T-helper 1 cell treated with Interleukin-12 subunit alpha and Interleukin-12 subunit beta and Interleukin-4 antibody, amounts not matched to agents 30 μg/mL and 1 μg/mL, for 36 hours (primary cell): Measurements from ENCODE around the gene UST.
"Not testable (repeated sequence)": the region's sequence is repeated elsewhere in the genome, so short reads cannot be mapped to it uniquely, and the experiment has no call there.

Source experiments
- H3K27ac Mint-ChIP-seq: one replicate; pipeline ENCODE4 v1.8.0; 2021; ENCODE audit warnings: mild to moderate bottlenecking, mixed read lengths
- H3K27me3 Mint-ChIP-seq: one replicate; pipeline ENCODE4 v1.8.0; 2021; ENCODE audit warnings: low read depth, mixed read lengths
- H3K36me3 Mint-ChIP-seq: one replicate; pipeline ENCODE4 v1.8.0; 2021; ENCODE audit warnings: low read depth, mixed read lengths
- H3K4me1 Mint-ChIP-seq: one replicate; pipeline ENCODE4 v1.8.0; 2021; ENCODE audit warnings: low read depth, mixed read lengths
- H3K4me3 Mint-ChIP-seq: one replicate; pipeline ENCODE4 v1.8.0; 2021; ENCODE audit warnings: mild to moderate bottlenecking, moderate library complexity, mixed read lengths
- H3K9me3 Mint-ChIP-seq: one replicate; pipeline ENCODE4 v1.8.0; 2021; ENCODE audit warnings: mixed read lengths

Gene UST

DNA sequence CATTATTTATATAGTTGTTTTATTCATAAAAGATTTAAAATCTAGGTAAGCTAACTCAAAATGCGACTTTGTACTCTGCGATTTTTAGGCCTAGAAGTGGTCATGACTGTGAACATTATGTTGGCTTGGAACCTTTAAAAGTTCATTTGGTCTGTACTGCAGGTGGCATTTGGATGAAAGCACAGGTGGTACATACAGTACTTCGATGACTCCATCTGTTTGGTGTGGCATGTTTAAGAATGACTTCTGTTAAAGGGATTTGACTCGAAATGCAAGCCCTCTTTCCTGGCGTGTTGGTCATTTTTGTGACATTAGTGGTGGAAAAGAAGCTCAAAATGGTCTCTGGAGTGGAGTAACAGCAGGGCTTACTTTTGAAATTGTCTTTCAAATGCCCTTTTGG, 118.1 kb downstream of the UST start:
- no peak overlapping the region for H3K27ac Mint-ChIP-seq
- H3K4me1 Mint-ChIP-seq: no peaks in the 10 kb centered on the region
- H3K4me3 Mint-ChIP-seq: no peak overlapping the region
- H3K36me3 Mint-ChIP-seq: no peaks in the 10 kb centered on the region
- peaks cover 22% of the 10 kb centered on the region for H3K27me3 Mint-ChIP-seq
- H3K9me3 Mint-ChIP-seq: peaks cover 4% of the 10 kb centered on the region

DNA sequence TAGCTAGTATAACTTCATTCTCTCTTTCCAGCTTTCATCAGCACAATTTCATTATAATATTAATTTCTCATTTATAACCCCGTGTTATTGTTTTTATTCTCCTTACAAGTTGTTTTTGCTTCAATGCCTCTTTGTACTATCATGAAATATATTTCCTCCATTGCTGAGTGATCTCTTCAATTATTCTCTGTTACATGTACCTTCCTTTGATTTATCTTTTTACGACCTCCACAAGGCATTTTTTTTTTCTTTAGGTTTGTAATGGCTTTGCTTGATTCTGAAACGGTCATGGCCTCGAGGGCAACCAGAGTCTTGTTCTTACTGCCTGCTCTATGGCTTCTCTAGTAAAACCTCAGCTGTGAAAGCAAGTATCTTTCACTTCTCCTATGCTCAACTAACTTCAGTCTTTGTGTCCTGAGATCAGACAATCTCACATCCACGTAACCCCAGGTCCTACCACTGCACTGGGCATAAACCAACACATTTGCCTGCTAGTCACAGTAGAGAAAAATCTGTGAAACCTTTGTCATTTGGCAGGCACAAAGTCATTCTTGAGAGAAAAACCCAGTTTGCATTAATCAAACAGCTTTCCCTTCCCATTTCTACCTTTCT, 119.9 kb downstream of the UST start:
- Mint-ChIP-seq H3K4me1 (no peaks in the 10 kb centered on the region), H3K9me3 (peaks cover 4% of the 10 kb centered on the region), H3K27me3 (peaks cover 12% of the 10 kb centered on the region), H3K36me3 (no peaks in the 10 kb centered on the region), H3K4me3 (no peak overlapping the region), H3K27ac (no peak overlapping the region)

DNA sequence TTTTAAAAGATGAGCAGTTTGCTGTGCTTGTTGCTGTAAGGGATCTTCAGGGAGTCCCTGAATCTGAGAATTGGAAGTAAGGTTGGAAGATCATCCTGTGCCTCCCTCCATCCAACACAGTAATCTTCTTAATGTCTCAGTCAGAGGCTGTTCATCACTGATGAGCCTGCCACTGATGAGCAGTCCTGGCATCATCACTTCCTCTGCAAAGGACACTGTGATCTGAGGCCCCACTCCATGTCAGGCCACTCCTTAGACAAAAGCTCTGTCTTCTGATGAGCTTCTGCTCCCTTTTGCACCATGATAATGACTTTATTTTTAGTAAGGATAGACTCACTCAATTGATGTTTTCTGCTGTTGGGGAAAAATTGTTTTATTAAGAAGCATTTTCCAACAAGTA, 121.0 kb downstream of the UST start:
- H3K4me1 Mint-ChIP-seq: no peaks in the 10 kb centered on the region
- H3K9me3 Mint-ChIP-seq: peaks cover 4% of the 10 kb centered on the region
- peaks cover 7% of the 10 kb centered on the region for H3K27me3 Mint-ChIP-seq
- no peak overlapping the region for H3K4me3 Mint-ChIP-seq
- no peaks in the 10 kb centered on the region for H3K36me3 Mint-ChIP-seq
- H3K27ac Mint-ChIP-seq: no peak overlapping the region

DNA sequence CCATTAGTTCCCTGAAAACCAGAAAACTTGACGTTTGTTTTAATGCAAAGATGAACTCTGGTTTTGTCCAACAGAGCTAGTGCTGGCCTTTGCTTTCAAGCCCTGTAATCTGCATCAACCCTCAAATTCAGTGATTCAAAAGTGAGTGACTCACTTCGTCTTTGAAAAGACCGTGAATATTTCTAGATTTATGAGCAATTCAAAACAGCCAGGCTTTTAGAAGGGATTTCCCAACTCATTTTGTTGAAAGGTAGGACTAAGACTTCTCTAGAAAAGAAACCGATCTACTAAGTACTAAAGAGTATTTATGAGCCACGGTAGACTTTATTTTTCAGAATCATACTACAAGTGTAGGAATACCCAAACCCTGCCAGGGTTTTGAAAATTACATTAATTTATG, 121.5 kb downstream of the UST start:
- Mint-ChIP-seq H3K27me3 (peaks cover 7% of the 10 kb centered on the region), H3K4me1 (no peaks in the 10 kb centered on the region), H3K27ac (no peak overlapping the region), H3K4me3 (no peak overlapping the region), H3K9me3 (peaks cover 4% of the 10 kb centered on the region), H3K36me3 (no peaks in the 10 kb centered on the region)

DNA sequence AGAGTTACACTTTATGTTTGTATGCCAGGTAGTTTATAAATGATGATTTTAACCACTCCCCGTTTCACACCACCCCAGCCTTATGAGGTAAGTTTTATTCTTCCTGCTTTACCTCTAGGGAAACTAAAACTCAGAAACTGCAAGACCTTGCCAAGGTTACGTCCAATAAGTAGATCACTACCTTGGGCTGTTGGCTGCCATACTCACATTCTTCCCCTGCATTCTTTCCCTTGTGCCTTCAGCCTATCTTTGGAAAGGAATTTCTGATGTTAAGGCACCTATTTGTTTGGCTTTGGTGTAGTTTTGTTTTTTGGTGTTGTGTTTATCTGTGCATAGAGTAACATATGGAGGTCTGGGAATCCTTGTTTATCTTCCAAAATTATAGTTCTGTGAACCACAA, 122.1 kb downstream of the UST start:
- H3K9me3 Mint-ChIP-seq: peaks cover 4% of the 10 kb centered on the region
- H3K27me3 Mint-ChIP-seq: peaks cover 7% of the 10 kb centered on the region
- no peak overlapping the region for H3K27ac Mint-ChIP-seq
- H3K36me3 Mint-ChIP-seq: no peaks in the 10 kb centered on the region
- no peak overlapping the region for H3K4me3 Mint-ChIP-seq
- H3K4me1 Mint-ChIP-seq: no peaks in the 10 kb centered on the region

DNA sequence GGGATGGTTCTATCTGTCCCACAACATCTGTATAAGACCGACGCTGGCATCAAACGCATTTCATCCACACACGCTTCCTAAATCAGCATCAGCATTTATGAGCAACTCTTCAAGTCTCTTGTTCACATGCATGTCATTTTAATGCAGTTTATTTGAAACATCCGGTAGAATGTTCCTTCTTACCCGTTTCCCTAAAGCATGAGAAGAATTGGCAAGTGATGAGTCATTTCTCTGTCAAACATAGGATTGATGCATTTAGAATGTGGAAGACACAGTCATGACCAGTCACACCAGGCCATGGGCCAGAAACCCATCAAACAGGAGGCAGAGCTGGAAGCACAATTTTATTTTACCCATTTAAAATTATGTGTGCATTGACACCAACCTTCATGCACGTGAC, 122.8 kb downstream of the UST start:
- no peaks in the 10 kb centered on the region for H3K36me3 Mint-ChIP-seq
- peaks cover under 1% of the 10 kb centered on the region for H3K9me3 Mint-ChIP-seq
- peaks cover 5% of the 10 kb centered on the region for H3K27me3 Mint-ChIP-seq
- H3K4me3 Mint-ChIP-seq: no peak overlapping the region
- no peak overlapping the region for H3K27ac Mint-ChIP-seq
- H3K4me1 Mint-ChIP-seq: no peaks in the 10 kb centered on the region

DNA sequence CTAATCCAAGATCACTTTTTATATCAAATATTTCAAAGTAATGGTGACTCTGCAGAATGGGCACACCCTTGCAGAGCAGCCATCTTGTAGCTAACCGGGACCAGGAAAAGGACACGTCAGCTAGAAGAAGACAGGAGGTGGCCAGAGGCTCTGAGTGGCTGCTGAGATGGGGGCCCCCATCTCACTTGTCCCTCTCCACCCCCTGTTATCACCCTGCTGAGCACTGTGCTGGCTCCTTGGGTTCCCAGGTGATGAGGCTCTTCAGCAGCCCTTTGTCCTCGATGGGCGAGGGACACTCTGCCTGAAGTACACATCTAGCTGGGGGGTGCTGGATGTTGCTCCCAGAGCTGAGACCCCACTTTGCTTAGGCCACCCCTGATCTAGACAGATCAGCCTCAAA, 126.3 kb downstream of the UST start:
- H3K9me3 Mint-ChIP-seq: no peaks in the 10 kb centered on the region
- H3K27ac Mint-ChIP-seq: no peak overlapping the region
- no peak overlapping the region for H3K4me3 Mint-ChIP-seq
- H3K36me3 Mint-ChIP-seq: no peaks in the 10 kb centered on the region
- H3K4me1 Mint-ChIP-seq: no peaks in the 10 kb centered on the region
- H3K27me3 Mint-ChIP-seq: no peaks in the 10 kb centered on the region

DNA sequence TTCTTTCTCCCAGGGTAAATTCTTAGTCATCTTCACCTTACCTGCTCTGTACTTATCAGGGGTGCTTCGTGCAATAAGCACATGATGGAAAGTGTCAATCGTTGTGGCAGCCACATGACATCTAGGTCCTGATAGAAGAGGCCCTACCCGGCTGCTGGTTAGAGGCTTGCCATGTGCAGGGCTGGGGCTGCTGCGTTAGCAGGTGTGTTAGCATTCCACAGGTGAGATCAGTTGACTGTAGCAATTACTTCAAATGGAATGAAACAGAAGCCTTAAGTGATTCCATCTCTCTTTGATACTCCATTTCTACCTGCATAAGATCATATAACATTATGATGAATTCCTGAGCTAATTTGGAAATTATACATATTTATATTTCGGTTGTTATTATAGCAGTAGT, 127.0 kb downstream of the UST start:
- no peaks in the 10 kb centered on the region for H3K27me3 Mint-ChIP-seq
- H3K27ac Mint-ChIP-seq: no peak overlapping the region
- H3K9me3 Mint-ChIP-seq: no peaks in the 10 kb centered on the region
- no peaks in the 10 kb centered on the region for H3K4me1 Mint-ChIP-seq
- no peaks in the 10 kb centered on the region for H3K36me3 Mint-ChIP-seq
- no peak overlapping the region for H3K4me3 Mint-ChIP-seq

DNA sequence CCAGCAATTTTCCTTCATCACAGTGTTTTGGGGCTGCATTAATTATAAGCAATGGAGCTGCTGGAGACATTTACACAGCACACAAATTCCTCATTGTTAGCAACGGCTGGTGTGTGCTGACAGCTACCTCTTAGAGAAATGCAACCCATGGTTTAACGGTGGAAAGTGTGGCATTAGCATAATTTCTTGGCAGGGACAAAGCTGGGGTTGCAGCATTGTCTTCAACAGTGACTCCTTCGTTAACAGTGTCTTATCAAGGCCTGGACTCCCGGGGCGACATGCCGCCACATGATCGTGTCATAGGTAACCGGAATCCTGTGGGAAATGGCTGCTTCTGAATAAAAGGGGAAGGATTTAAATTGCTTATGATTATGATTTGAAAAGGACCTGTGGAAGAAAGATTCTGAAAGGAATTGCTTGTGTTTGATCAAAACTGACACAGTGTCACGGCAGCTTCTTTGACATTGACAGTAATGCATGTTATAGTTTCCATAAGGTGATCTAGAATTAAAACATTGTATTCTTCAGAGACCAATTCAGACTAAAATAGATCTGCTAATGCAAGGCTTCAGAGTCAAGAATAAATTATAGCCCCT, 128.0 kb downstream of the UST start:
- Mint-ChIP-seq H3K4me3 (no peak overlapping the region), H3K9me3 (no peaks in the 10 kb centered on the region), H3K27ac (no peak overlapping the region), H3K27me3 (no peaks in the 10 kb centered on the region), H3K36me3 (no peaks in the 10 kb centered on the region), H3K4me1 (no peaks in the 10 kb centered on the region)

DNA sequence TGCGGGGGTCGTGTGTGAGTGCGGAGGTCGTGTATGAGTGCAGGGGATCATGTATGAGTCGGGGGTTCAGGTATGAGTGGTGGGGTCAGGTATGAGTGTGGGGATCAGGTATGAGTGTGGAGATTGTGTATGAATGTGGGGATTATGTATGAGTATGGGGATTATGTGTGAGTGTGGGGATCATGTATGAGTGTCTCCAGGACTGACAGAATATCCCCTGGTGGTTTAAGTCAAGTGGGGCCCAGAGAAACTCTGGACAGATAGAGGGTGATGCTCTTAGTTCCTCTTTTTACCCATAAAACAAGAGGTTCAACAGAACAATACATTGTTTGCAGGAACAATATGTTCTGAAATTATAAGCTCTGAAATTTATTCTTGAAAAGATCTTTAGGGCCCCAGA, 131.9 kb downstream of the UST start:
- H3K4me3 Mint-ChIP-seq: no peak overlapping the region
- H3K36me3 Mint-ChIP-seq: no peaks in the 10 kb centered on the region
- H3K27ac Mint-ChIP-seq: no peak overlapping the region
- no peaks in the 10 kb centered on the region for H3K4me1 Mint-ChIP-seq
- no peaks in the 10 kb centered on the region for H3K27me3 Mint-ChIP-seq
- H3K9me3 Mint-ChIP-seq: no peaks in the 10 kb centered on the region

DNA sequence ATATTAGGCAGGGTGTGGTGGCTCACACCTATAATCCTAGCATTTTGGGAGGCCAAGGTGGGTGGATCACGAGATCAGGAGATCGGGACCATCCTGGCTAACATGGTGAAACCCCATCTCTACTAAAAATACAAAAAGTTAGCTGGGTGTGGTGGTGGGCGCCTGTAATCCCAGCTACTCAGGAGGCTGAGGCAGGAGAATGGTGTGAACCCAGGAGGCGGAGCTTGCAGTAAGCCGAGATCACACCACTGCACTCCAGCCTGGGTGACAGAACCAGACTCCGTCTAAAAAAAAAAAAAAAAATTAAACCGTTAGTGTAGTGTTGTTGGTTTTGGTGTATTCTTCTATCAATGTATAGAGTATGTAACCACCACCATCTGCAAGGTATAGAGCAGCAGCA, 133.9 kb downstream of the UST start:
- not testable (repeated sequence) for H3K36me3 Mint-ChIP-seq, H3K27me3 Mint-ChIP-seq, H3K4me1 Mint-ChIP-seq, H3K9me3 Mint-ChIP-seq, H3K4me3 Mint-ChIP-seq, H3K27ac Mint-ChIP-seq

DNA sequence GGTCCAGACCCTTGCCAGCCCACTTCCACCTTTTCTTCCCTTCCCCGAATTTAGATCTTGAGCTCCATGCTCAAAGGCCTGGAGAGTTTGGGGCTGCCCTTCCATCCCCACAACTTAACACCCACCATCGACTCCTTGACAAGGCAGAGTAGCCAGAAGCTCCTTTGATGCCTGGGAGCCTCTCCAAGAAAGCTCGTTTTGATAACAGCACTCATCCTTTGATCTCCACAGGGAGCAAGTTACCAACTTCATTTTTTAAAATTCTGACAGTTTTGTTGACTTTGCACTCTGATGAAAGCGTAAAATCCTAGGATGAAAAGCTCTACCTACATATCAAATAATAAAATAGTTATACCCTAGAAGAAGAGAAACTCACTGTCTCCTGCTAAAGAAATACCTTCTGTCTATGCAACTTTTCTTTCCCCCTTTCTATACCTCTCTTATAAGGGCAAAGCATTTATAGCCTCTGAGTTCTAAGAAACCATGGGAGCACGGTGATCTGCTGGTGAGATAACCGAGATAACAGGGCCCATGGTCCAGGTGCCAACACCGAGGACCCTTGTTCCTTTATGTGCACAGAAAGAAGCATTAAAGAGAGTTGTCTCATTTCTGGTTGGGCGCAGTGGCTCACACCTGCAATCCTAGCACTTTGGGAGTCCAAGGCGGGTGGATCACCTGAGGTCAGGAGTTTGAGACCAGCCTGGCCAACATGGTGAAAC, 134.9 kb downstream of the UST start:
- no peaks in the 10 kb centered on the region for H3K9me3 Mint-ChIP-seq

DNA sequence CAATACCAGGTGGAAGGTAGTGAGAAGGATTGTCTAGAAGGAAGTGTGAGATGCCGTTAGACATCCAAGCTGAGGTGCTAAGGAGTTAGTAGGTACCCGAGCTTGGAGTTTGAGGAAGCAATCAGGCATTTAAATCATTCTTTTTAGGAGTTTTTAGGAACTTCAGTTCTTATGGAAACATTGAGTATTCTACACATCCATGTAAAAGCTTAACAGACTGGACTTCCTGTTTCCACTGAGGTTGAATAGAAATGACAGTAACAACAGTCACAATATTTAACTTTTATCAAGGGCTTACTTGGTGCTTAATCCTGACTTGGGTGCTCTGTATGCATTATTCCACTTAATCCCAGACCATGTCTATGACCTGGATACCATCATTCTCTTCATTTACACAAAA, 136.4 kb downstream of the UST start:
- Mint-ChIP-seq H3K4me1 (no peaks in the 10 kb centered on the region), H3K36me3 (no peaks in the 10 kb centered on the region), H3K27me3 (no peaks in the 10 kb centered on the region), H3K4me3 (no peak overlapping the region), H3K27ac (no peak overlapping the region), H3K9me3 (no peaks in the 10 kb centered on the region)

More for the DNA sequence above, 134.9 kb downstream of the UST start:
- Mint-ChIP-seq H3K27me3 (no peaks in the 10 kb centered on the region), H3K4me3 (no peak overlapping the region), H3K36me3 (no peaks in the 10 kb centered on the region), H3K27ac (no peak overlapping the region), H3K4me1 (no peaks in the 10 kb centered on the region)

DNA sequence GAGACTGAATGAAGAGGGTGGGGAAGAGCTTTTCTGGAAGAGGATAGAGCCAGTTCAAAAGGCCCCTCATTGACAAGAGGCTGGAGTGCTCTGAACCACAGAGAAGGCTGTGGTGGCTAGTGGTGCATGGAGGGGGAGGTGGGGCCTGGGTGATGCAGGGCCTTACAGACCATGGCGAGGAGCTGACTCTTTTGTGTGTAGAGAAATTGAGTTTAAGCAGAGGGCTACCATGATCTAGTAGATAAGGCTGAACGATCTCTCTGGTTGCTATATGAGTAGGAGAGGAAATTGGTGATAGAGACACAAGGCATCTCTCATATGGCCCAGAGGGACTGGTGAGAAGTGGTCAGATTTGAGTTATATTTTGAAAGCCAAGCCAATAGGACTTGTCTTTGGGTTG, 137.6 kb downstream of the UST start:
- Mint-ChIP-seq H3K4me1 (no peaks in the 10 kb centered on the region), H3K27me3 (no peaks in the 10 kb centered on the region), H3K27ac (no peak overlapping the region), H3K36me3 (no peaks in the 10 kb centered on the region), H3K4me3 (no peak overlapping the region), H3K9me3 (no peaks in the 10 kb centered on the region)

DNA sequence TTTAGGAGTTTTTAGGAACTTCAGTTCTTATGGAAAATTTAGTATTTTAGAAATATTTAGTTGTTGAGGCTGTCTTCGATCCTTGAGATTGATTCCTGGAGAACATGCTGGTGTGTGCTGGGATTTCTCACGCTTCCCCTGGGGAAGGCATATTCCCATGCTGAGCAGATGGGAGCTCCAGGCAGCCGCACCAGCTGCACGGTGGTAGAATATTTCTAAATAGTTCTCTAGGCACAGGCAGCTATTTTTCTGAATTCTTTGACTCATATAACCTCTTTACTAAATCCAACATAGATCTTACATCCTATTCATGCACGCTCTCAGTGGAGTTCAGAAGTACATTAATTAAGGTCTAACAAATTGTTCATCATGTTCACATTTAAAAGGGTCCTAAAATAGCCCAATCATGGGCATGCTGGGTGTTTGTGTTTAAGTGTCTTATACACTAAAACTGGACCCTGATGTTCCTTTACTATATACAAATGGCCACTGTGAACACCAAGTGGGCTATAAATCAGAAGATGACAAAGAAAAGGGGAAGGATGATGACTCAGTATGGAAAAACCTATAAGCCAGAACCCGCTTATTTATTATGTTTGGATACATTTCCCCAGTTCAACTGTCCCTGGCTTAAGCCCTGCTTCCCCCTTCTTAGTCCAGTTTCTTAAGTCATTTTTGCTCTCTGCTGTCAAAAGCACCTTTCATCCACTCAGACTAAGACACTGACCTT, 138.5 kb downstream of the UST start:
- Mint-ChIP-seq H3K27me3 (no peaks in the 10 kb centered on the region), H3K4me3 (no peak overlapping the region), H3K4me1 (no peaks in the 10 kb centered on the region), H3K36me3 (no peaks in the 10 kb centered on the region), H3K27ac (no peak overlapping the region), H3K9me3 (no peaks in the 10 kb centered on the region)
